A172 (cell line): ENCODE results near the gene XRN2. TPM values are rescaled to one million over a fixed set of nuclear protein-coding genes. Genes with fewer than 3 reads are reported as not detected.
"Not testable (repeated sequence)": the region's sequence is repeated elsewhere in the genome, so short reads cannot be mapped to it uniquely, and the experiment has no call there.

Experiments
- DNase-seq: peaks from one replicate; pipeline ENCODE4 v3.0.0-alpha.2; 2015; ENCODE audit warnings: low spot score
- total RNA-seq: library from RNA; depleted of rRNA; stranded (reverse); fragments of >200 nt; shearing (Covaris generic); gene quantifications from 2 replicates; pipeline ENCODE4 v1.2.3, GENCODE V29; 2014

XRN2 gene
- total RNA-seq, 1 experiment from 2014 or later = 139 TPM

- DNase-seq = no peak
These were observed 41.2 kb downstream of the XRN2 start for GRCh38 chr20:21344206-21344900.

GRCh38 chr20:21344961-21345360 is 41.8 kb downstream of the XRN2 start:
- DNase-seq = no peak

- peak; percentile 10 for DNase-seq
These were observed 49.6 kb downstream of the XRN2 start for GRCh38 chr20:21352703-21353102.

- peak; percentile 34 for DNase-seq
These were observed 50.1 kb downstream of the XRN2 start for GRCh38 chr20:21353236-21353635.

GRCh38 chr20:21355981-21356380 is 52.9 kb downstream of the XRN2 start:
- DNase-seq = no peak

- DNase-seq = no peak
These were observed 53.3 kb downstream of the XRN2 start for GRCh38 chr20:21356386-21356785.

GRCh38 chr20:21357844-21358243 is 54.7 kb downstream of the XRN2 start:
- DNase-seq = no peak

GRCh38 chr20:21358737-21359136 is 55.6 kb downstream of the XRN2 start:
- no peak for DNase-seq

- DNase-seq = no peak
These were observed 57.6 kb downstream of the XRN2 start for GRCh38 chr20:21360705-21361104.

- DNase-seq = no peak
These were observed 58.1 kb downstream of the XRN2 start for GRCh38 chr20:21361266-21361665.

- DNase-seq = no peak
These were observed 61.3 kb downstream of the XRN2 start for GRCh38 chr20:21364413-21364812.

GRCh38 chr20:21365771-21366170 is 62.6 kb downstream of the XRN2 start:
- no peak for DNase-seq

- DNase-seq = not testable (repeated sequence)
These were observed 63.1 kb downstream of the XRN2 start for GRCh38 chr20:21366273-21366672.

- DNase-seq = no peak
These were observed 65.7 kb downstream of the XRN2 start for GRCh38 chr20:21368791-21369190.

GRCh38 chr20:21371193-21371592 is 68.1 kb downstream of the XRN2 start:
- no peak for DNase-seq

- no peak for DNase-seq
These were observed 68.9 kb downstream of the XRN2 start for GRCh38 chr20:21372016-21372415.

GRCh38 chr20:21373436-21373835 is 70.3 kb downstream of the XRN2 start:
- DNase-seq = no peak

- no peak for DNase-seq
These were observed 73.5 kb downstream of the XRN2 start for GRCh38 chr20:21376626-21377025.

- DNase-seq = no peak
These were observed 74.6 kb downstream of the XRN2 start for GRCh38 chr20:21377701-21378100.

GRCh38 chr20:21378259-21378658 is 75.1 kb downstream of the XRN2 start:
- DNase-seq = no peak

GRCh38 chr20:21380711-21381110 is 77.6 kb downstream of the XRN2 start:
- DNase-seq = no peak

- DNase-seq = no peak
These were observed 78.5 kb downstream of the XRN2 start for GRCh38 chr20:21381619-21382018.

- no peak for DNase-seq
These were observed 81.3 kb downstream of the XRN2 start for GRCh38 chr20:21384308-21384892.

- no peak for DNase-seq
These were observed 83.0 kb downstream of the XRN2 start for GRCh38 chr20:21386111-21386510.
